ENCODE data around the gene CINP.

DNA sequence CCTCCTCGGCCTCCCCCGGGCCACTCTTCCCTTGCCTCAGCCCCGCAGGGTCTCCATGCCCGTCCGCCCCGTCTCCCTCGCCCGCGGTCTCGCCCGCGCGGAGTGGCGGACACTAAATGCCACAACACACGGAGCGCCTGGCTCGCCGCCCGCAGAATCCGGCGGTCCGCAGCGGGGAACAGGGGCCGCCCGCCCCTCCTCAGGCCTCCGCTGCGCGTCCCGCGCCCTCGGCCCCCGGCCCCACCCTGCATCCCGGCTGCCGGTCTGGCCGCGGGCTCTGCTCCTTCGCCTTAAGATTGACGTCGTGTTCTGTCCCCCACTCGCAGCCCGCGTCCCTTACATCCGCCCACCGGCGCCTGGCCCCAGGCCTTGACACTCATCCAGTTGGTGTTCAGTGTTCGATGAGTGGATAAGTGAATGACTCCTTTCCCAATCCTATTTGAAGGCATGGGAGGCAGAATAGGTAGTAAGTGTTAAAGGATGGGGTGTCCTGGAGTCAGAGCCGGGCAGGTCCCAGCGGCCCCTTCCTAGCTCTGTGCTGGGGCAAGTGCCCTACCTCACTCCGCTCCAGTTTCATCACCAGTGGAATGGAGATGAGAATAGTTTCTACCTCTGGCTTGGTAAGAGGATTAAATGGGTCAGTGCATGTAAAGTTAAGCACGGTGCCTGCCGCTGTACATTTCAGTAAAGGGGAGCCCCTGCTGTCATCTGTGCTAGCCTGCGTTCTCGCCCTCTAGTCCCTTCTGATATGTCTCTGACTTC, 673 bp upstream of the CINP start:
- no peak for TF ChIP-seq EP300 (IDR thresholded peaks at IDR 0.05)
- TF ChIP-seq CTCF (IDR thresholded peaks at IDR 0.05), result no peak
